Keratinocyte (primary cell): ENCODE results near the gene LHX3. TPM values are rescaled to one million over a fixed set of nuclear protein-coding genes. Genes with fewer than 3 reads are reported as not detected.

Source experiments
- DNase-seq: peaks from one replicate; pipeline ENCODE4 v3.0.0-alpha.2; 2011; ENCODE audit warnings: low read depth, missing footprints, low spot score
- FAIRE-seq: peaks from 2 replicates; lab custom pipeline; 2011; peaks lifted over from hg19 to GRCh38; lab: Jason Lieb, UNC
- H2AFZ ChIP-seq: 2 replicates; pipeline ENCODE4 v1.6.0; 2012; ENCODE audit warnings: low read length, control low read depth, inconsistent platforms; ENCODE audit not compliant: control insufficient read depth
- H3K27ac ChIP-seq: 2 replicates; pipeline ENCODE4 v1.5.1; 2011; ENCODE audit warnings: low read length; ENCODE audit not compliant: control insufficient read depth, insufficient read depth
- H3K27me3 ChIP-seq: 3 replicates; pipeline ENCODE4 v1.6.0; 2011; ENCODE audit warnings: low read length; ENCODE audit not compliant: control insufficient read depth, insufficient read depth; ENCODE audit errors: extremely low read depth
- H3K36me3 ChIP-seq, 2 experiments: 2 replicates in 1 of 2; 3 replicates in 1 of 2; pipeline ENCODE4 v1.5.1; 2011; ENCODE audit warnings: low read length in 2 of 2, mild to moderate bottlenecking in 1 of 2; ENCODE audit not compliant: control insufficient read depth in 2 of 2, insufficient read depth in 2 of 2; ENCODE audit errors: extremely low read depth in 1 of 2
- H3K4me1 ChIP-seq: 3 replicates; pipeline ENCODE4 v1.5.1; 2011; ENCODE audit warnings: low read length; ENCODE audit not compliant: control insufficient read depth, insufficient read depth; ENCODE audit errors: extremely low read depth
- H3K4me2 ChIP-seq: 3 replicates; pipeline ENCODE4 v1.6.0; 2011; ENCODE audit warnings: low read depth, low read length; ENCODE audit not compliant: control insufficient read depth, insufficient read depth; ENCODE audit errors: extremely low read depth
- H3K4me3 ChIP-seq, 3 experiments: fragments of 200-600 bp in 1 of 3; sonication (generic) in 1 of 3; 2 replicates in 2 of 3; 3 replicates in 1 of 3; pipeline ENCODE4 v1.5.1; 2011 to 2016; ENCODE audit warnings: low read length in 3 of 3, mild to moderate bottlenecking in 3 of 3, control low read depth in 2 of 3, inconsistent platforms in 1 of 3, low read depth in 1 of 3, mixed read lengths in 1 of 3, mixed run types in 1 of 3, moderate library complexity in 1 of 3; ENCODE audit not compliant: control insufficient read depth in 2 of 3, insufficient read depth in 2 of 3; ENCODE audit errors: extremely low read depth in 1 of 3
- H3K79me2 ChIP-seq: 2 replicates; pipeline ENCODE4 v1.6.0; 2012; ENCODE audit warnings: low read length; ENCODE audit not compliant: control insufficient read depth, insufficient read depth
- H3K9ac ChIP-seq: 3 replicates; pipeline ENCODE4 v1.6.0; 2011; ENCODE audit warnings: low read length; ENCODE audit not compliant: control insufficient read depth, insufficient read depth; ENCODE audit errors: extremely low read depth
- H3K9me1 ChIP-seq: 3 replicates; pipeline ENCODE4 v1.6.0; 2011; ENCODE audit warnings: low read length; ENCODE audit not compliant: control insufficient read depth, insufficient read depth; ENCODE audit errors: extremely low read depth
- H3K9me3 ChIP-seq: 2 replicates; pipeline ENCODE4 v1.5.1; 2012; ENCODE audit warnings: low read depth, low read length; ENCODE audit not compliant: control insufficient read depth
- H4K20me1 ChIP-seq: 3 replicates; pipeline ENCODE4 v1.6.0; 2011; ENCODE audit warnings: low read length; ENCODE audit not compliant: control insufficient read depth, insufficient read depth; ENCODE audit errors: extremely low read depth
- CTCF ChIP-seq, 3 experiments: IDR thresholded peaks in 1 of 3; conservative IDR thresholded peaks in 1 of 3; optimal IDR thresholded peaks in 1 of 3; 2 replicates in 2 of 3; 3 replicates in 1 of 3; pipeline versions ENCODE3 to v1.5.1; 2011; ENCODE audit warnings: low read length in 3 of 3, mild to moderate bottlenecking in 3 of 3, moderate library complexity in 2 of 3, control low read depth in 1 of 3, inconsistent platforms in 1 of 3; ENCODE audit not compliant: insufficient read depth in 2 of 3; ENCODE audit errors: extremely low read depth in 1 of 3
- EZH2 ChIP-seq: IDR thresholded peaks from one replicate; pipeline ENCODE4 v1.6.1; 2012; ENCODE audit warnings: inconsistent platforms, mild to moderate bottlenecking, low read length, moderate library complexity
- dilution Hi-C: fragments of 300-500 bp; cut with MboI; formaldehyde crosslinking; loops from one replicate; pipeline ENCODE4 v1.7.0; 2020; ENCODE audit warnings: low sequenced_read_pairs; ENCODE audit not compliant: extremely low pct_ligation_motif_present
- polyA plus RNA-seq, 5 experiments: library from polyadenylated mRNA; depleted of rRNA in 3 of 5; stranded (reverse) in 3 of 5; stranded (forward) in 1 of 5; unstranded in 1 of 5; fragments of >200 nt; gene quantifications; 1 replicate in 1 of 5; 2 replicates in 3 of 5; 3 replicates in 1 of 5; pipeline versions ENCODE4 v1.2.1 to v1.2.3, GENCODE V29; 2011 to 2012; ENCODE audit warnings: missing spikeins in 2 of 5, low read depth in 1 of 5, low replicate concordance in 1 of 5

The LHX3 gene
- polyA plus RNA-seq, 1 donor (not counting 4 experiments of a cell fraction or from before 2014, with no cell fraction given), result not detected

DNA sequence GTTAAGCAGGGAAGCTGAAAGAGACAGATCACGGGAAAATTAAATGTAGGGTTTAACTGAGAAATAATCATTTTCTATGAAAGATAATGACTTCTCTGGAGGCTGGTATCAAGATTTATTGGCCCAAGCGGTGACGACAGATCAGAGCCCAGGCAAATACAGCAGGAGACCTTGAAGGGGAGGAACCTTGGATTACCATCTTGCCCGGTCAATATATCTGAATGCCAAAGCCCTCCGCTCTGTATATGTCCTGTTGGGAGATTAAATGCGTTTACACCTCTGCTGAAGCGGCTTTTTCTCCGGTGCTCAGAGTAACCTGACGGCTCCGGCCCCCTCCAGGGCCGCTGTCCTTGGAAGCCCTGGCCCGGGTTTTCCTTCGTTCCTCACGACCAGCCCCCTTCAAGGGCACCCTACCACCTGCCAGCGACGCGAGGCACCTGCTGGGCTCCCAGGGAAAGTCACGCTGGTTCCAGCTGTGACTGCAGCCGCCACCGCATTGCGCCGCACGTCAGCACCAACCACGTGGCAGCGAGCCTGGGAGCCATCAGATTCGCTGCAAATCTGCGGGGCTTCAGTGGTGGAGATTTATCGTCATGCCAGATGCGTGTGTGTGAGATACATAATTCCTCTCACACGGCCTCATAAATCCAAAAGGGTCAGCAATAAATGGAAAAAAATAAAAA lies 45.1 kb upstream of the LHX3 start:
- peaks cover 54% of the 10 kb centered on the region for H3K27me3 ChIP-seq

GRCh38 chr9:136248951-136249876 lies 44.3 kb upstream of the LHX3 start:
- DNase-seq (no peak), FAIRE-seq (no peak)
- H3K79me2 ChIP-seq, result peaks cover 8% of the 10 kb centered on the region
- H3K27me3 ChIP-seq, result peaks cover 46% of the 10 kb centered on the region
- H4K20me1 ChIP-seq, result peaks cover 3% of the 10 kb centered on the region
- no peak overlapping the region for H3K4me2 ChIP-seq
- peaks cover 3% of the 10 kb centered on the region for H3K9me1 ChIP-seq
- H3K9me3 ChIP-seq, result no peaks in the 10 kb centered on the region
- no peak overlapping the region for H3K4me3 ChIP-seq
- H2AFZ ChIP-seq, result no peak overlapping the region
- H3K4me1 ChIP-seq, result peaks cover 19% of the 10 kb centered on the region
- H3K9ac ChIP-seq, result no peak overlapping the region
- H3K36me3 ChIP-seq, result no peaks in the 10 kb centered on the region
- dilution Hi-C loops, result no loop called here
- H3K27ac ChIP-seq, result no peak overlapping the region
- TF ChIP-seq EZH2 (no peak), CTCF (optimal IDR thresholded peaks at IDR 0.05 in 1 of 3, IDR thresholded peaks at IDR 0.05 in 1 of 3, conservative IDR thresholded peaks at IDR 0.05 in 1 of 3; ENCODE audit: extremely low read depth in 1 of 3, insufficient read depth in 2 of 3, low read length in 3 of 3) (no peak)

More for the DNA sequence above, 45.1 kb upstream of the LHX3 start:
- Histone ChIP-seq H4K20me1 (peaks cover 3% of the 10 kb centered on the region), H3K4me2 (no peak overlapping the region), H3K27ac (no peak overlapping the region), H3K9ac (no peak overlapping the region), H3K79me2 (peaks cover 1% of the 10 kb centered on the region), H3K9me1 (no peaks in the 10 kb centered on the region), H3K4me1 (peaks cover 11% of the 10 kb centered on the region), H2AFZ (no peak overlapping the region), H3K4me3 (no peak overlapping the region), H3K9me3 (no peaks in the 10 kb centered on the region), H3K36me3 (no peaks in the 10 kb centered on the region)
- FAIRE-seq, result no peak
- no peak for TF ChIP-seq EZH2
- TF ChIP-seq CTCF (optimal IDR thresholded peaks at IDR 0.05 in 1 of 3, IDR thresholded peaks at IDR 0.05 in 1 of 3, conservative IDR thresholded peaks at IDR 0.05 in 1 of 3; ENCODE audit: extremely low read depth in 1 of 3, insufficient read depth in 2 of 3, low read length in 3 of 3), result no peak
- dilution Hi-C loops, result no loop called here
- no peak for DNase-seq
